DND-41 (cell line): ENCODE results near the gene STRA8.

Experiments used
- EZH2 ChIP-seq: IDR thresholded peaks from 3 replicates; pipeline ENCODE4 v1.6.1; 2012; ENCODE audit warnings: borderline replicate concordance, low read depth, mild to moderate bottlenecking, moderate library complexity, low read length, inconsistent platforms; ENCODE audit not compliant: severe bottlenecking
- TF ChIP-seq, protein P1 (sequence below): IDR thresholded peaks from 2 replicates; pipeline ENCODE4 v1.5.1; 2012; ENCODE audit warnings: borderline replicate concordance, low read length, moderate library complexity, mild to moderate bottlenecking; ENCODE audit not compliant: poor library complexity, severe bottlenecking; ENCODE audit errors: extremely low read depth

DNA sequence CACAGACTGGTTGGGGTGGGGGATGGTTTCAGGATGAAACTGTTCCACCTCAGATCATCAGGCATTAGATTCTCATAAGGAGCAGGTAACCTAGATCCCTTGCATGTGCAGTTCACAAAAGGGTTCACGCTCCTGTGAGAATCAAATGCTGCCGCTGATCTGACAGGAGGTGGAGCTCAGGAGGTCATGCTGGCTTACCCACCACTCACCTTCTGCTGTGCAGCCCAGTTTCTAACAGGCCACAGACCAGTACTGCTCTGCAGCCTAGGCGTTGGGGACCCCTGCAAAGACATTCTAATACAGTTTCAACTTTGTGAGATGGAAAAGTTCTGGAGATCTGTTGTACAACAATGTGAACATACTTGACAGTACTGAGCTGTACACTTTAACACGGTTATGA lies 39.9 kb downstream of the STRA8 start:
- TF ChIP-seq, protein P1, sequence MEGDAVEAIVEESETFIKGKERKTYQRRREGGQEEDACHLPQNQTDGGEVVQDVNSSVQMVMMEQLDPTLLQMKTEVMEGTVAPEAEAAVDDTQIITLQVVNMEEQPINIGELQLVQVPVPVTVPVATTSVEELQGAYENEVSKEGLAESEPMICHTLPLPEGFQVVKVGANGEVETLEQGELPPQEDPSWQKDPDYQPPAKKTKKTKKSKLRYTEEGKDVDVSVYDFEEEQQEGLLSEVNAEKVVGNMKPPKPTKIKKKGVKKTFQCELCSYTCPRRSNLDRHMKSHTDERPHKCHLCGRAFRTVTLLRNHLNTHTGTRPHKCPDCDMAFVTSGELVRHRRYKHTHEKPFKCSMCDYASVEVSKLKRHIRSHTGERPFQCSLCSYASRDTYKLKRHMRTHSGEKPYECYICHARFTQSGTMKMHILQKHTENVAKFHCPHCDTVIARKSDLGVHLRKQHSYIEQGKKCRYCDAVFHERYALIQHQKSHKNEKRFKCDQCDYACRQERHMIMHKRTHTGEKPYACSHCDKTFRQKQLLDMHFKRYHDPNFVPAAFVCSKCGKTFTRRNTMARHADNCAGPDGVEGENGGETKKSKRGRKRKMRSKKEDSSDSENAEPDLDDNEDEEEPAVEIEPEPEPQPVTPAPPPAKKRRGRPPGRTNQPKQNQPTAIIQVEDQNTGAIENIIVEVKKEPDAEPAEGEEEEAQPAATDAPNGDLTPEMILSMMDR = no peak
- TF ChIP-seq EZH2 = no peak
